ENCODE results near the gene FOXN3.

Gene FOXN3

GRCh38 chr14:89339579-89339978 lies 77.5 kb downstream of the FOXN3 start:
- in situ Hi-C loops (cut with HindIII; ENCODE audit: low pct_unique_long_range_greater_than_20kb, low sequenced_read_pairs), result no loop called here
- TF ChIP-seq JUND (IDR thresholded peaks at IDR 0.05; ENCODE audit: low read depth), result no peak
- no peak for DNase-seq (ENCODE audit: low read depth in 1 of 2, low spot score in 1 of 2)

- in situ Hi-C loops (cut with HindIII; ENCODE audit: low pct_unique_long_range_greater_than_20kb, low sequenced_read_pairs), result no loop called here
- TF ChIP-seq JUND (IDR thresholded peaks at IDR 0.05; ENCODE audit: low read depth), result no peak
- DNase-seq (ENCODE audit: low read depth in 1 of 2, low spot score in 1 of 2), result no peak
Observed at GRCh38 chr14:89339158-89339557, 77.9 kb downstream of the FOXN3 start.

DNA sequence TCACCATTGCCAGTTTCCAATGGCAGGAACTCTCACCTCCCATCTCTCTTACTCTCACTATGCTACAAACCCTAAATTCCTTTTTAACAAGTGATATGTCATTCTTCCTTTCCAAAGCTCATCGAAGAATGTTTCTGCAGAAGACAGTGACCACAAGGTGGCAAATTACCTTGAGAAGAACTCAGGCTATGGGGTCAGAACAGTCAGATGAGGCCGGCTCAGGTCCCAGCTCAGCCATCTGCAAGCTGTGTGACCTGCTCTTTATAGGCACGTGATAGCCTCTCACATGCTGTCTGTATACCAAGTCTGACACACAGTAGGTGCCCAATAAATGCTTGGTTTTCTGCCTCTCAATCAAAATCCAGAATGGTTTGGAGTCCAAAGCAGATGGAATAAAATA lies 80.7 kb downstream of the FOXN3 start:
- in situ Hi-C loops (cut with HindIII; ENCODE audit: low pct_unique_long_range_greater_than_20kb, low sequenced_read_pairs), result no loop called here
- DNase-seq (ENCODE audit: low read depth in 1 of 2, low spot score in 1 of 2), result peak in 1 of 2 experiments; percentile 52
- no peak for TF ChIP-seq JUND (IDR thresholded peaks at IDR 0.05; ENCODE audit: low read depth)

GRCh38 chr14:89332031-89332430 lies 85.0 kb downstream of the FOXN3 start:
- DNase-seq (ENCODE audit: low read depth in 1 of 2, low spot score in 1 of 2), result no peak
- no peak for TF ChIP-seq JUND (IDR thresholded peaks at IDR 0.05; ENCODE audit: low read depth)

DNA sequence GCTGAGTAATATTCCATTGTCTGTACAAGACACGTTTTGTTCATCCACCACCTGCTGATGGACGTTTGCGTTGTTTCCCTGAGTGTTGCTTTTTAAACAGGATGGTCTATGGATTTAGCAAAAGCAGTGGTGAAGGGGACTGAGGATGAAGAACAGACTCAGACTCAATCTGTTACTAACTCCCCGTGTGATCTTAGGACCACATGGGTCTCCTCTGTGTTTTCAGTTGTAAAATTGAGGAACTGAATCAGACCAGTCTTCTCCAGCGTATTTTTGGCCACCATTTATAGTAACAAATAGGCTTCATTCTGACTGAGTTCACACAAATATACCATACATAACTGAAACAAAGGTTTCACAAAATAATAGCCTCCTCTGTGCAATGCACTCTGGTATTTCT lies 85.6 kb downstream of the FOXN3 start:
- in situ Hi-C loops (cut with HindIII; ENCODE audit: low pct_unique_long_range_greater_than_20kb, low sequenced_read_pairs), result no loop called here

More at GRCh38 chr14:89332031-89332430, 85.0 kb downstream of the FOXN3 start:
- in situ Hi-C loops (cut with HindIII; ENCODE audit: low pct_unique_long_range_greater_than_20kb, low sequenced_read_pairs), result no loop called here

GRCh38 chr14:89330236-89331002 lies 86.6 kb downstream of the FOXN3 start:
- in situ Hi-C loops (cut with HindIII; ENCODE audit: low pct_unique_long_range_greater_than_20kb, low sequenced_read_pairs), result no loop called here
- TF ChIP-seq JUND (IDR thresholded peaks at IDR 0.05; ENCODE audit: low read depth), result no peak
- no peak for DNase-seq (ENCODE audit: low read depth in 1 of 2, low spot score in 1 of 2)

More for the DNA sequence above, 85.6 kb downstream of the FOXN3 start:
- no peak for TF ChIP-seq JUND (IDR thresholded peaks at IDR 0.05; ENCODE audit: low read depth)
- DNase-seq (ENCODE audit: low read depth in 1 of 2, low spot score in 1 of 2), result no peak

- TF ChIP-seq JUND (IDR thresholded peaks at IDR 0.05; ENCODE audit: low read depth), result no peak
- no peak for DNase-seq (ENCODE audit: low read depth in 1 of 2, low spot score in 1 of 2)
- in situ Hi-C loops (cut with HindIII; ENCODE audit: low pct_unique_long_range_greater_than_20kb, low sequenced_read_pairs), result no loop called here
Observed at GRCh38 chr14:89327771-89328212, 89.2 kb downstream of the FOXN3 start.

- in situ Hi-C loops (cut with HindIII; ENCODE audit: low pct_unique_long_range_greater_than_20kb, low sequenced_read_pairs), result no loop called here
- TF ChIP-seq JUND (IDR thresholded peaks at IDR 0.05; ENCODE audit: low read depth), result no peak
- no peak for DNase-seq (ENCODE audit: low read depth in 1 of 2, low spot score in 1 of 2)
Observed at GRCh38 chr14:89325959-89326358, 91.1 kb downstream of the FOXN3 start.

DNA sequence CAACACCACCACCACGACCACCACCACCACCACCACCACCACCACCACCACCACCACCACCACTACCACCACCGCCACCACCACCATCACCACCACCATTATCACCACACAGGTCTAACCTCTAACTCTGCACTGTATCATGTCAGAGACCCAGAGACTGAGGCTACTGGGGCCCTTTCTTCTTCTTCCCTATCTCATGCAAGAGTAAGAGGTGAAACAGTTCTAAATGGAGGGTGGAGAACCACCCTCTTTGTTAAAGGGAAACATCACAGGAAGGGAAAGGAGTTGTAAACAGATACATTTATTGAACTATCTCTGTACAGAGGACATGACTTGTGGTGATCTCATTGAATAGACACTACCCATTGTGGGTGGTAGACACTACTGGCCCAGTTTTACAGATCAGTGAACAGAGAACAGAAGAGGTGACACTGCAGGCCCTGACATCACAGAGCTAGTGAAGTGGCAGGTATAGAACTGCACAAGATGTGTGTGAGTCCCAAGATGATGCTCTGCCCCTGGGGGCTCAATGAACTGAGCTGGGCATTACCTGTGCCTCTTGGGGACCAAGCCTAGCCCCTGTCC lies 91.6 kb downstream of the FOXN3 start:
- no peak for DNase-seq (ENCODE audit: low read depth in 1 of 2, low spot score in 1 of 2)
- no peak for TF ChIP-seq JUND (IDR thresholded peaks at IDR 0.05; ENCODE audit: low read depth)
- in situ Hi-C loops (cut with HindIII; ENCODE audit: low pct_unique_long_range_greater_than_20kb, low sequenced_read_pairs), result no loop called here

DNA sequence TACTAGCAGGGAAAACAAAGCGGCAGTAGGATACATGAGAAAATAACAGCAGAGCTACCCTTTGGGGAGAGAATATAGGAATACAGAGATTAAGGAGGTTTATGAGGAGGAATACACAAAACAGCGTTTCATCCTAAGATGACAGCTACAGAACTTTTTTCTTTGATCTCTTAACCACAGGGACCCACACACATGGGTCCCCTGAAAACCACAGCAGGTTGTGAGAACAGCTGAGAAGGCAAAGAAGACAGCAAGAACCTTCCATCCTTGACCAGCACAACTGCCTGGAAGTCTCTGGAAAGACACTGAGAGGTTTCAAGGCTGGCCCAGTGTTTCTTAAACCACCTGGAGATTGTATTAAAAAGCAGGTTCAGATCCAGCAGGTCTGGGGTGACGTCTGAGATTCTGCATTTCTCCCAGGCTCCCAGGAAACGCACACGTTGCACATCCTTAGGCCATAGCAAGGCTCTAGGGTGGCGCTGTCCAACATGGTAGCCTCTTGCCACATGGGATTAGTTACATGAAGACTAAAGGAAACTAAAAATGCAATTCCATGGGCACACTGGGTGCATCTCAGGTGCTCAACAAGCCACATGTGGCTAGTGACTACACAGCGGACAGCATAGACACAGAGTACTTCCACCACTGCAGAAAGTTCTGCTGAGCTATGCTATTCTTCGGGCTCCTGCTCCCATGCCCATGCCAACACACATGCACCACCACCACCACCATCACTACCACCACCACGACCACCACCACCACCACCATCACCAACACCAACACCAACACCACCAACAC lies 92.3 kb downstream of the FOXN3 start:
- no peak for DNase-seq (ENCODE audit: low read depth in 1 of 2, low spot score in 1 of 2)
- in situ Hi-C loops (cut with HindIII; ENCODE audit: low pct_unique_long_range_greater_than_20kb, low sequenced_read_pairs), result no loop called here
- no peak for TF ChIP-seq JUND (IDR thresholded peaks at IDR 0.05; ENCODE audit: low read depth)

DNA sequence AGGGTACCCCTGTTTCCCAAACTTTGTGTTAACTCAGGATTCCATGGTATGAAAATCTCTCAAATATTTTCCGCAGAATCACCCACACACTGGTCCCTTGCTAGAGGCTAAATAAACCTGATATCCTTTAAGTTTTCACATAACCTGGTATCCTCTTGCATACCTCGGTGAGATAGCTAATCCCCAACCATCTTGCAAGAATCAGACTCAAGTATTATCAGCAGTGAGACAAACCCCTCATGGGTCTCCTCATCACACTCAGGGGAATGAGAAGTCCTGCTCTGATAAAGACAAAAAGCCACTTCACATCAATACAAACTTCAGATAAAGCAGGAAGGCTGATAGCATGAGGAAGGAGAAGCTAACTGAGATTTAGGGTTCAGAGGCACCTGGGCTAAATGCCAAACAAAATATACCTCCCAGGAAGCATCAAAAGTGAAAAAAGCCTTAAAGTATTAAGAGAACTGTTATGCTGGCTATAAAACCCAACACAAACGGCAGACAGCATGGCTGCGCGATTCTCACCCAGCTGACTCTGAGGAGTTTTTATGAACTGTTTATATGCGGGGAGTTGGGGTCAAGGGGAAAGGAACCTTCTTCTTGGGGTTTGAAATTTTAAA lies 96.5 kb downstream of the FOXN3 start:
- no peak for DNase-seq (ENCODE audit: low read depth in 1 of 2, low spot score in 1 of 2)
- in situ Hi-C loops (cut with HindIII; ENCODE audit: low pct_unique_long_range_greater_than_20kb, low sequenced_read_pairs), result no loop called here
- TF ChIP-seq JUND (IDR thresholded peaks at IDR 0.05; ENCODE audit: low read depth), result no peak

- no peak for DNase-seq (ENCODE audit: low read depth in 1 of 2, low spot score in 1 of 2)
- in situ Hi-C loops (cut with HindIII; ENCODE audit: low pct_unique_long_range_greater_than_20kb, low sequenced_read_pairs), result no loop called here
- TF ChIP-seq JUND (IDR thresholded peaks at IDR 0.05; ENCODE audit: low read depth), result no peak
Observed at GRCh38 chr14:89319687-89320086, 97.3 kb downstream of the FOXN3 start.

Measured in T47D (cell line).